HG03196 (cell line): Measurements from ENCODE around the gene CCDC82.

Source experiments
- ATAC-seq: cut with Tn5 transposase; IDR thresholded peaks from one replicate; pipeline ENCODE4 v1.9.1; 2021; ENCODE audit not compliant: unreplicated experiment

The CCDC82 gene

GRCh38 chr11:96309016-96309642, 80.6 kb downstream of the CCDC82 start:
- no peak for ATAC-seq

- no peak for ATAC-seq
These were observed 82.0 kb downstream of the CCDC82 start for GRCh38 chr11:96307776-96308140.

DNA sequence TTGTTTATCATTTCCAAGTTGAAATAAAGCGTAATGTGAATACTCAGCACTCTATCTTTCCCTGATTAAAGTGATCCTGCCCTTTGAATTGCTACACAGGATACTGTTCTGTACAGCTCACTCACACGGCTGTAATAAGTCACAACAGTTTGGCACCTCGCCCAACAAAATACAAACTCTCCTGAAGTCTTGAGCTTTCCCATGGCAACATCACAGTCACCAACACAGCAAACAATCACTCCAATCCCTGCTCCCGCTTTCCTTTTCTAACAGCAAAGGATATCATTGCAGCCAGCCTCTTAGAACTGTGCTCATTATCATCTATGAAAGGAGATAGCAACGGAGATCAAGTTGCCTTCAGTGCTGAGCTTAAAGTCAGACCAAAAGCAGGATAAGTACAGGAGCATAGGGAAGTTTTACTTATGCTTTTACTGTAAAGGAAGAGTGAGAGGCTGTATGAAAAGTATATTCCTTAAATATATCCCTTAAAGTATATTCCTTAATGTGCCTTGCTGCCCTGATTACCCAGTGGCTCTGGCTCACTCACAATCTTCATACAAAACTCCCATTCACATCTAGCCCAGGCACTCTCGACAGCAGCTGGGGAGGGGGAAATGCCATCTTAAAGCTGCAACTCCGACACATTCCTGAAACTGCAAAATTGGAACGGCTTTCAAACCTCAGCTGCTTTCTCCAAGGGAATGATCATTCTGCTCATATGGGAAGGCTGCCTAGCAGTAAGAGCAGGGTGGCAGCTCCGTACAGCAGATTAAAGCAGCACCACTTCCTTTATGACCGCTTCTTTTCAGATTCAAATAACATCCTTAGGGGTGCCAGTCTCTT, 82.6 kb downstream of the CCDC82 start:
- ATAC-seq, result no peak

DNA sequence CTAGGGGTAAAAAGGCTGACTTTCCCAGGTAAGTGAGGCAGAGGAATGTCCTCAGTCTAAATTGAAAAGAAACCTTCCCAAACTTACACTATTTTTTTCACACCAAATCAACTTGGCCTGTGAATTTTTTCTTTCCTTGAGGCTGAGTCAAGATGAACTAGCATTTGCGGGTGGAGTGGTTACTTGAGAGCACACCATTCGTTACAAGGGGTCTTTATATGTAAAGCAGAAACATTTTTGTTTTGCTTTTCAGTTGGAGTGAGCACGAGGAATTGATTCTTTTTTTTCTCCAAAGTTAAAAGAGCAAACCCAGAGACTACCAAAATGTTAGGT, 83.1 kb downstream of the CCDC82 start:
- ATAC-seq, result no peak

- no peak for ATAC-seq
These were observed 83.6 kb downstream of the CCDC82 start for GRCh38 chr11:96306071-96306470.

GRCh38 chr11:96303980-96304379, 85.7 kb downstream of the CCDC82 start:
- no peak for ATAC-seq

- no peak for ATAC-seq
These were observed 86.6 kb downstream of the CCDC82 start for GRCh38 chr11:96303064-96303463.
